ENCODE measurements around the gene SUGP2. TPM values are rescaled to one million over a fixed set of nuclear protein-coding genes. Genes with fewer than 3 reads are reported as not detected.

SUGP2 gene
- total RNA-seq, 1 donor from 2014 or later = 72.6 TPM

DNA sequence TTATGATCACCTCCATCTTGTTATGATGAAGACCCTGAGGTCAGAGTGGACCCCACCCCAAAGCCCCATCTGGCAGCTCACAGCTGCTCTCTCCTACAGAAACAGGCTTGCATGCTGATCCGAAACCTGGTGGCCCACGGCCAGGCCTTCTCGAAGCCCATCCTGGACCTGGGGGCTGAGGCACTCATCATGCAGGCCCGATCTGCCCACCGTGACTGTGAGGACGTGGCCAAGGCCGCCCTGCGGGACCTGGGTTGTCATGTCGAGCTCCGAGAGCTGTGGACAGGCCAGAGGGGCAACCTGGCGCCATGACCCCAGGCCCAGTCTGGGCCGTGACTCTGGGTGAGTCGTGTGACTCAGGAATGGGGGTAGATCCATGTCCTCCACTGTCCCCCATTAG lies 24.0 kb upstream of the SUGP2 start:
- H3K4me3 ChIP-seq = no peak overlapping the region
- intact Hi-C loops (cut with DNase I) = no loop called here
- TF ChIP-seq CTCF (IDR thresholded peaks at IDR 0.05) = no peak
- no peaks in the 10 kb centered on the region for H3K27me3 ChIP-seq (ENCODE audit: low read depth)
- peaks cover 59% of the 10 kb centered on the region for H3K36me3 ChIP-seq
- H3K27ac ChIP-seq = no peak overlapping the region
- H3K4me1 ChIP-seq = peaks cover 7% of the 10 kb centered on the region
- DNase-seq = no peak
- ATAC-seq = no peak
- no peaks in the 10 kb centered on the region for H3K9me3 ChIP-seq

DNA sequence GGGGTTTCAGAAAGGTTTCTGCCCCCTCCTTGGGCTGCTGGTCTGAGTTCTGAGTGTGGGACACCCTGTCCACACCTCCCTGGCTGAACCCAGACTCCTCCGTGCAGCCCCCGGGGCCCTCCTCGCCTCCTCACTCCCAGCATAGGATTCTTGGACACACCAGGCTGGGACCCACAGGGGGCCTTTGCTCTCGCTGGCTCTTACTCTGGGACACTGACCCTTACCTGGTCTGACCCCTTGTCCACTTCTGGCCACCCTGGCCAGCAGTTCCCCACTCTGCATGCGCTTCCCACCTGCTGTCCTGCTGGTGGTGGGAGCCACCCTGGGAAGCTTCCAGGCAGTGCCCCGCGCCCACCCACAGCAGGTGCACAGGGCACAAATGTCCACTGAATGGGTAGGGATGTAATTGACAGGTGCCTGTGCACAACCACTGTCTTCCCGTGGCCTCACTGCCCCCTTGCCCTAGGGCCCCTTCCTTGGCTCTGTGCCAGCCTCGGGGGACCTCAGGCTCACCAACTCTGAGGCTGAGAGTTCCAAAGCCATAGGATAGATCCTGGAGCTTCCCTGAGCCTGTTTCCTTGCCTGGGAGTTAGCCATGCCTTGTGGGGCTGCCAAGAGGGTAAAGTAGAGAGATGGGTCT lies 23.4 kb upstream of the SUGP2 start:
- ATAC-seq (no peak), DNase-seq (no peak)
- H3K4me3 ChIP-seq = no peak overlapping the region
- TF ChIP-seq CTCF (IDR thresholded peaks at IDR 0.05) = no peak
- H3K27me3 ChIP-seq (ENCODE audit: low read depth) = no peaks in the 10 kb centered on the region
- H3K9me3 ChIP-seq = no peaks in the 10 kb centered on the region
- peaks cover 65% of the 10 kb centered on the region for H3K36me3 ChIP-seq
- intact Hi-C loops (cut with DNase I) = no loop called here
- no peak overlapping the region for H3K27ac ChIP-seq
- peaks cover 7% of the 10 kb centered on the region for H3K4me1 ChIP-seq

DNA sequence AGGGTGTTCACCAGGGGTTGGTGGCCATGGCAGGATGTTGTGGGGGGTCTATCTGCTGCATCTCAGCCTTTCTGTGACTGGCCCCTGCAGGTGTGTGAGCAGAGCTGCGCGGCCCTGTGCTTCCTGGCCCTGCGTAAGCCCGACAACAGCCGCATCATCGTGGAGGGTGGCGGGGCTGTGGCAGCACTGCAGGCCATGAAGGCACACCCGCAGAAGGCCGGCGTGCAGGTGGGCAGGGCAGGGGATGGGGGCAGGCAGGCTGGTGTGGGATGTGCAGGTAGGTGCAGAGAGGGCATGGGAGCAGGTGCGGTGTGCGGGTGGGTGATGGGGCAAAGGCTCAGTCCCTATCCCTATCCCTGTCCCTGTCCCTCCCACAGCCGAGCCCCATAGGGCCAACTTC lies 22.4 kb upstream of the SUGP2 start:
- intact Hi-C loops (cut with DNase I) = no loop called here
- H3K4me3 ChIP-seq = no peak overlapping the region
- no peak for ATAC-seq
- no peak for TF ChIP-seq CTCF (IDR thresholded peaks at IDR 0.05)
- no peaks in the 10 kb centered on the region for H3K27me3 ChIP-seq (ENCODE audit: low read depth)
- DNase-seq = no peak
- peaks cover 69% of the 10 kb centered on the region for H3K36me3 ChIP-seq
- no peaks in the 10 kb centered on the region for H3K9me3 ChIP-seq
- no peak overlapping the region for H3K27ac ChIP-seq
- no peaks in the 10 kb centered on the region for H3K4me1 ChIP-seq

DNA sequence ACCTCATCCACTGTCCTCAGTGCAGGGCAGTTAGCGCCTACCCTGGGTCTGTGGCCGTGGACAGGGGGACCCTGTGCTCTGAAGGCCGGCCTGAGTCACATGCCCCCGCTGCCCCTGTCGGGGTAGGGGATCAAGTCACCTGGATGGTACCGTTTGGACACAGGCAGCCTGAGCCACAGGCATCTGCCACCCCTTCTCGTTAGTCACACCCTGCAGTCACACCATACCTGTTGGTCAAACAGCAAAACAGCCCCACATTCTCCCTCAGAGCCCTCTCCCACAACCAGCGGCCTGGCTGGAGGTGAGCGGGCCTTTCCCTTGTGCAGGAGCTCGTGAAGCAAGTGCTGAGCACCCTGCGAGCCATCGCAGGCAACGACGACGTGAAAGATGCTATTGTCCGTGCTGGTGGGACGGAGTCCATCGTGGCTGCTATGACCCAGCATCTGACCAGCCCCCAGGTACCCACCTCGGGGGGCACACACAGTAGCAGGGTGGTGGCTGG lies 21.7 kb upstream of the SUGP2 start:
- H3K36me3 ChIP-seq = peaks cover 75% of the 10 kb centered on the region

GRCh38 chr19:19054315-19054938 lies 21.1 kb upstream of the SUGP2 start:
- H3K4me1 ChIP-seq = no peaks in the 10 kb centered on the region
- DNase-seq (no peak), ATAC-seq (no peak)
- no peaks in the 10 kb centered on the region for H3K9me3 ChIP-seq
- H3K36me3 ChIP-seq = peaks cover 81% of the 10 kb centered on the region
- intact Hi-C loops (cut with DNase I) = no loop called here
- H3K27me3 ChIP-seq (ENCODE audit: low read depth) = no peaks in the 10 kb centered on the region
- no peak for TF ChIP-seq CTCF (IDR thresholded peaks at IDR 0.05)
- no peak overlapping the region for H3K4me3 ChIP-seq
- H3K27ac ChIP-seq = no peak overlapping the region

More for the DNA sequence above, 21.7 kb upstream of the SUGP2 start:
- H3K27ac ChIP-seq = no peak overlapping the region
- DNase-seq (no peak), ATAC-seq (no peak)
- no peaks in the 10 kb centered on the region for H3K27me3 ChIP-seq (ENCODE audit: low read depth)
- intact Hi-C loops (cut with DNase I) = no loop called here
- H3K9me3 ChIP-seq = no peaks in the 10 kb centered on the region
- no peak overlapping the region for H3K4me3 ChIP-seq
- no peaks in the 10 kb centered on the region for H3K4me1 ChIP-seq
- no peak for TF ChIP-seq CTCF (IDR thresholded peaks at IDR 0.05)
